Activated T-cell treated with anti-CD3 and anti-CD28 coated beads for 24 hours (primary cell): ENCODE data around the gene MRPL14.

ENCODE experiments used
- DNase-seq: peaks from one replicate; pipeline ENCODE4 v3.0.0-alpha.2; 2020; ENCODE audit warnings: low read depth

MRPL14 gene

GRCh38 chr6:44122801-44123200 is 4.5 kb downstream of the MRPL14 start:
- no peak for DNase-seq

- DNase-seq: no peak
Measured at GRCh38 chr6:44120692-44121443, 6.4 kb downstream of the MRPL14 start.

GRCh38 chr6:44119704-44120262 is 7.5 kb downstream of the MRPL14 start:
- DNase-seq: no peak

- no peak for DNase-seq
Measured at GRCh38 chr6:44117397-44118128, 9.7 kb downstream of the MRPL14 start.

DNA sequence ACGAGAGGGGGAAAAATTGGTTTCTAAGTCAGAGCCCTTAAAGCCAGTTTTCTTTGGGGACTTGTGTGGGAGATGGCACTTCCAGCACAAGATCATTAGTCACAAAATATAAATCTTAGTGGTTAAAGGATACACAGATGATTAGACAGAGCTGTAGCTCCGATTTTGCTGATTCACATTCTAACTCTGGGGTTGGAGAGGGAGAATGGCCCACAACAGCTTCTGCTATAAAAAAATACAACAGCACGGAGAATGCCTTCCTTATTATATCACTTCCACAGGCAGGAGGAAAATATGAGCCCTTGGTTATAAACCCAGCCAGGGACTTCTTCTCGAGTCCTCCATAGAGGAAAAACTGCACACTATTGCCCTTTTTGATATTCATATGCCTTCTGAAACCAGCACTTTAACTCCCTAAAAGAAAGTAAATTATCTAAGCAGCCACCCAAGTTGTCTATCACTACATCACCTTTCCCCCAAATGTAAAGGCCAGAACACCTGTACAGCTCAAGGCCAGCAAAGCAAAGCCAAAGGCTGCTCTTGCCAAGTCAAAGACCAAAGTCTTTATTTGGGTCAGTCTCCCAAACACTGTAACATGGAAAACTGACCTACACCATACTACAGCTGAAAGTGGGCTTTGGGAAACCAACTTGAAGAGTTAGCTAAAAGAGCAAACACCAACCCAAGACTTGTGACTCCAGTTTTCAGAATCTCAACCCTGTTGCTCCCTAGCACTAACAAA is 10.4 kb downstream of the MRPL14 start:
- DNase-seq: no peak

DNA sequence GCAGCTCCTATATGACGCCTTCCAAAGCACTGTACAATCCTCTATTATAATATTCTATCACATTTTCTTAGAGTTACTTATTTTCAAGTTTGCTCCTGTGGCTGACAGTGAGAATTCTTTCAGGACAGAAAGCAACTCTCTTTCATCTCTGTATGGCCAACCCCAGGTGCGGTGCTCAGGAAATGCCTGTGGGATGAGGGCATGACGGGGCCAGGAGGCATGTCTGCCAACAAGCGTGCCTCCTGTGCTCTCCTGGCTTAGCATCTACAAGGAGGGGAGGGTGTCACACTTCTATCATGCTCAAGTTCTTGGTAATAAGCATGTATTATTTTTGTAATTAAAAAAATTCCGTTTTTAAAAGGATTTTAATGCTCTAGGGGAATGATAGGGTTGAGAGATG is 11.4 kb downstream of the MRPL14 start:
- no peak for DNase-seq

GRCh38 chr6:44113414-44113813 is 13.8 kb downstream of the MRPL14 start:
- DNase-seq: no peak

GRCh38 chr6:44111434-44112417 is 15.5 kb downstream of the MRPL14 start:
- DNase-seq: no peak

- no peak for DNase-seq
Measured at GRCh38 chr6:44110966-44111365, 16.3 kb downstream of the MRPL14 start.

- DNase-seq: no peak
Measured at GRCh38 chr6:44110005-44110676, 17.1 kb downstream of the MRPL14 start.

GRCh38 chr6:44109212-44109611 is 18.0 kb downstream of the MRPL14 start:
- DNase-seq: no peak

DNA sequence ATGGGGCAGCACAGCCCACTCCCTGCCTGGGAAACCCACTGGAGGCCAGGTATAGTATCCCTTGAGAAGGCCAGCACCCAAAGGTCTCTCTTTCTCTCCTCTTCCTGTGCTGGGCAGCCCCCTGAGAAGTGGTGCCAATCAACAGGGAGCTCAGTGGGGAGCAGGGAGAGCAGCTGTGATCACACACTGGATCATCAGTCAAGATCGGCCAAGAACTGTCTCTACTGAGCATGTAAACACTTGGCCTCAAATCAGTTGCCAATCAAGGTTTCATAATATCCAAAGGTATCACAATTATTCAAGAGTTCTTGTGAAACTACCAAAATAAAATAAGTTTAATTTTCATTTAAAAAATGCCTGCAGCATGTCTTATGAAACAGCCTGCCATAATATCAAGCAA is 18.8 kb downstream of the MRPL14 start:
- DNase-seq: no peak

DNA sequence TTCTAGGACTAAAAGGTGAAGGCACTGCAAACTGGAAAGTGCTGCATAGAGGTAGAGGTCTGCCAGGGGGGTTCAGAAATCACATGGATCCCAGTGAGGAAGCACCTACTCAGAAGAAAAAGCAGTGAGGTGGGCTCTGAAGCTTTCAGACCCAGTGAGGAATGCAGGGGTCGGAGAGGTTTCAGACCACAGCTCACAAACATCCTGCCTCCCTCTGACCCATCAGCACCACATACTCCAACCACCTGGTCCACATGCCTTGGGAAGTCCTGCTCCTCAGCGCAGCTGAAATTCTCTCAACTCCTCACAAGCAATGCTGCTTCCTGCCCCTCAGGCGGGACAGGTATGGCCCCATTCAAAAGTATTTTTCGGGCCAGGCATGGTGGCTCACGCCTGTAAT is 20.2 kb downstream of the MRPL14 start:
- no peak for DNase-seq

GRCh38 chr6:44105993-44106740 is 21.1 kb downstream of the MRPL14 start:
- no peak for DNase-seq

DNA sequence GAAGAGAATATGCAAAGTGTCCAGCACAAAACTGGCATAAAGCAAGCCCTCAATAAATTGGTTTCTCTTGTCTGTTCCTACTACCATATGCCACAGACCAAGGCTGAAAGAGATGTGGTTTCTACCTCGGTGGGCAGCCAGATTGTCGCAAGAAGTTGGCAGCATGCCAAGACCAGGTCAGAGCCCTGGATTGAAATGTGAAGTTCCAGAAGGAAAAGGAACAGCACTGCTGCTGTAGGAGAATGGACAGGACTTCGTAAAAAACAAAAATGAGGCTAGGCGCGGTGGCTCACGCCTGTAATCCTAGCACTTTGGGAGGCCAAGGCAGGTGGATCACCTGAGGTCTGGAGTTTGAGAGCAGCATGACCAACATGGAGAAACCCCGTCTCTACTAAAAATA is 22.1 kb downstream of the MRPL14 start:
- no peak for DNase-seq

DNA sequence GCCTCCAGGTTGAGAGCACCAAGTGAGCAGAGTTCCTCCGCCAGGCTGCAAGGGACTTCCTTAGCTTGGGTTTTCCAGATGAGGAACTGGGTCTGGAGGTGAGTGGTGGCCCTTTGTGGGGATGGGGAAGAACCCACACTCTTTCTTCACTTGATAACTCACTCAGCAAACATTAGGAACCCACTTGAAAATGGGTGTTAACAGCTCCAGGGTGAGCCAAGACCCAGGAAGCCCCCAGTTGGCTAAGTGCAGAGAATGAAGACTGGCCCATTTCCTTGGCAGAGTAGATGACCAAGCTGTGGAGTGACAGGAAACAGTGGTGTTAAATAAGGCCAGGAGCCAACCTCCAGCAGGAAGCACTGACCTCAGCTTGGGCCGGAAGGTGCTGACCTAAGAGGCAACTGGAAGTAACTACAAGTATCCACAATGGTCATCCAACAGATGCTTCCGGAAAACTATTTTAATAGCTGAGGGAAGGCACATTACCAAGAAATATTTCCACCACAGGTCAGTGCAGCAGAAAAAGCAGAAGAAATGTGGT is 22.7 kb downstream of the MRPL14 start:
- DNase-seq: no peak

DNA sequence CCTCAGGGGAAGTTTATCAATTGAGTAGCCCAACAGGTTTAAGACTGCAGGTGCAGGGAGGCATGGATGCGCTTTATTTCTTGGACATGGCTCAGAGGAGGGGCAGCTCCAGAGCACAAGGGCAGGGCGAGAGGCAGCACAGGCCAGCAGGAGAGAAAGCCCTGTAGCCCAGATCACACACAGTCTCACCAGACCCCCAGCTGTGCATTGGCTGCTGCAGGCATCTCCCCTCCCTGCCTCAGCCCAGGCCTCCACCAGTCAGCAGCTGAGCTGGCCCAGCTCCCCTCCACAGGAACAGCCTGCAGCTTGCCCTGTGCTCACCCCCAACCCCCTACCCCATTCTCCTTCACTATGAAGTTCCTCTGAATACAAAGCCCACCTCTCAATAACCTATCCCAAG is 24.7 kb downstream of the MRPL14 start:
- no peak for DNase-seq

GRCh38 chr6:44101832-44102231 is 25.4 kb downstream of the MRPL14 start:
- DNase-seq: no peak

DNA sequence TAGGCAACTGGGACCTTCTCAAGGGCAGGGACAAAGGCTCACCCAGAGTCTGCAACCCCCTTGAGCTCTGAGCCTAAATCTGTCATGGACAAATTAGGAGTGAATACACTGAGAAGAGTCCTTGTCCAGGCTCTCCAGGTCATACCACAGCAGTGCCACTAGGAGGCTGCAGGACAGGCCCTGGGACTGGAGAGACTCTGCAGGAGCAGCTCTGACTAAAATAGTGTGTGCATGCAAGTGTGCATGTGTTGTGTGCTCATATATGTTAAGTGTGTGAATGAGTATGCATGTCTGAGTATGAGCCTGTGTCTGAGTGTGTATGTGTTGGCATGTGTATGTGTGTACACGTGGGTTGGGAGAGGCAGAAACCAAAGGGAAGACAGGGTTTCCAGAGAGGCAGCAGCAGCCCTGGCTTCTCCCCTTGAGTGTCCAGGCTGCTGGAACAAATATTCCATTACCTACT is 27.1 kb downstream of the MRPL14 start:
- DNase-seq: no peak

- no peak for DNase-seq
Measured at GRCh38 chr6:44099192-44099591, 28.1 kb downstream of the MRPL14 start.
